ENCODE data around the gene SMIM21.

The SMIM21 gene

GRCh38 chr18:75408554-75409506 lies 18.7 kb downstream of the SMIM21 start (continued):
- TF ChIP-seq ZNF510 (tag by site-specific recombination; IDR thresholded peaks at IDR 0.05; ENCODE audit: insufficient replicate concordance) (no peak), ZNF239 (tag by site-specific recombination; IDR thresholded peaks at IDR 0.05) (no peak), ZNF624 (tag by site-specific recombination; IDR thresholded peaks at IDR 0.05) (no peak), ELK4 (IDR thresholded peaks at IDR 0.05; ENCODE audit: borderline replicate concordance, low read depth, low read length) (no peak), ZNF266 (tag by site-specific recombination; IDR thresholded peaks at IDR 0.05; ENCODE audit: low read depth) (no peak), ZNF692 (tag by site-specific recombination; IDR thresholded peaks at IDR 0.05) (peak; percentile 44; the same call in 1 of the 2 replicates), KLF17 (tag by site-specific recombination; IDR thresholded peaks at IDR 0.05) (peak; percentile 89), ZNF580 (tag by site-specific recombination; IDR thresholded peaks at IDR 0.05) (no peak), KLF9 (tag by site-specific recombination; IDR thresholded peaks at IDR 0.05; ENCODE audit: low read depth) (no peak), ZNF155 (tag by site-specific recombination; IDR thresholded peaks at IDR 0.05) (no peak), KLF8 (tag by site-specific recombination; IDR thresholded peaks at IDR 0.05) (no peak), SP3 (tag by site-specific recombination; IDR thresholded peaks at IDR 0.05) (no peak), ZBTB1 (tag by site-specific recombination; IDR thresholded peaks at IDR 0.05) (no peak), ZNF488 (tag by site-specific recombination; IDR thresholded peaks at IDR 0.05) (no peak), KLF16 (tag by site-specific recombination; IDR thresholded peaks at IDR 0.05) (no peak), ZFHX2 (tag by site-specific recombination; conservative IDR thresholded peaks at IDR 0.05) (peak; percentile 88), ZNF639 (tag by site-specific recombination; IDR thresholded peaks at IDR 0.05) (peak; percentile 71; the same call in 1 of the 2 replicates), PRDM2 (tag by site-specific recombination; IDR thresholded peaks at IDR 0.05; ENCODE audit: borderline replicate concordance) (no peak), PRDM4 (tag by site-specific recombination; IDR thresholded peaks at IDR 0.05) (no peak), ZNF121 (tag by site-specific recombination; IDR thresholded peaks at IDR 0.05) (no peak), ZNF449 (tag by site-specific recombination; IDR thresholded peaks at IDR 0.05) (no peak)
